Measurements from ENCODE around the gene SLC37A3. TPM values are rescaled to one million over a fixed set of nuclear protein-coding genes. Genes with fewer than 3 reads are reported as not detected.

Gene SLC37A3
- total and polyA plus RNA-seq, 2 donors (not counting 1 experiment from before 2014, with no cell fraction given) = 53.5 to 81.7 TPM

GRCh38 chr7:140300243-140301136 is 97.8 kb downstream of the SLC37A3 start:
- TF ChIP-seq EZH2 (IDR thresholded peaks at IDR 0.05; ENCODE audit: low read length, missing control alignments) (no peak), CTCF (conservative IDR thresholded peaks at IDR 0.05 in 1 of 2, IDR thresholded peaks at IDR 0.05 in 1 of 2; ENCODE audit: low read depth in 1 of 2, low read length in 2 of 2) (no peak)
- no peak overlapping the region for H2AFZ ChIP-seq (ENCODE audit: low read length)
- no peaks in the 10 kb centered on the region for H3K27me3 ChIP-seq (ENCODE audit: control insufficient read depth, insufficient read depth, low read length)
- no peaks in the 10 kb centered on the region for H3K36me3 ChIP-seq (ENCODE audit: control insufficient read depth, insufficient read depth, low read length)
- H3K9me3 ChIP-seq (ENCODE audit: control insufficient read depth, insufficient read depth, low read depth, low read length) = no peaks in the 10 kb centered on the region
- DNase-seq (ENCODE audit: low read depth in 2 of 2) = no peak
- H3K4me2 ChIP-seq (ENCODE audit: extremely low read depth, insufficient read depth, low read length) = no peak overlapping the region
- H4K20me1 ChIP-seq (ENCODE audit: control insufficient read depth, extremely low read depth, insufficient read depth, low read length) = no peaks in the 10 kb centered on the region
- H3K4me3 ChIP-seq (replicated peaks in 1 of 4; ENCODE audit: control extremely low read depth in 1 of 4, insufficient read depth in 1 of 4, low read depth in 3 of 4, low read length in 4 of 4) = no peak overlapping the region
- H3K4me1 ChIP-seq (ENCODE audit: control insufficient read depth, extremely low read depth, insufficient read depth, low read length) = no peaks in the 10 kb centered on the region
- H3K9ac ChIP-seq (ENCODE audit: insufficient read depth, low read length) = no peak overlapping the region
- no peak overlapping the region for H3K27ac ChIP-seq (ENCODE audit: insufficient read depth, low read length)
- no peaks in the 10 kb centered on the region for H3K79me2 ChIP-seq (ENCODE audit: control insufficient read depth, insufficient read depth, low read length)

GRCh38 chr7:140298213-140298612 is 100.1 kb downstream of the SLC37A3 start:
- H3K36me3 ChIP-seq (ENCODE audit: control insufficient read depth, insufficient read depth, low read length) = no peaks in the 10 kb centered on the region
- H4K20me1 ChIP-seq (ENCODE audit: control insufficient read depth, extremely low read depth, insufficient read depth, low read length) = no peaks in the 10 kb centered on the region
- no peaks in the 10 kb centered on the region for H3K79me2 ChIP-seq (ENCODE audit: control insufficient read depth, insufficient read depth, low read length)
- no peak overlapping the region for H3K27ac ChIP-seq (ENCODE audit: insufficient read depth, low read length)
- H3K27me3 ChIP-seq (ENCODE audit: control insufficient read depth, insufficient read depth, low read length) = no peaks in the 10 kb centered on the region
- H3K4me3 ChIP-seq (replicated peaks in 1 of 4; ENCODE audit: control extremely low read depth in 1 of 4, insufficient read depth in 1 of 4, low read depth in 3 of 4, low read length in 4 of 4) = no peak overlapping the region
- H3K9me3 ChIP-seq (ENCODE audit: control insufficient read depth, insufficient read depth, low read depth, low read length) = no peaks in the 10 kb centered on the region
- TF ChIP-seq CTCF (conservative IDR thresholded peaks at IDR 0.05 in 1 of 2, IDR thresholded peaks at IDR 0.05 in 1 of 2; ENCODE audit: low read depth in 1 of 2, low read length in 2 of 2) = no peak
- H2AFZ ChIP-seq (ENCODE audit: low read length) = no peak overlapping the region
- no peak overlapping the region for H3K9ac ChIP-seq (ENCODE audit: insufficient read depth, low read length)
- DNase-seq (ENCODE audit: low read depth in 2 of 2) = no peak
- H3K4me1 ChIP-seq (ENCODE audit: control insufficient read depth, extremely low read depth, insufficient read depth, low read length) = no peaks in the 10 kb centered on the region
- no peak overlapping the region for H3K4me2 ChIP-seq (ENCODE audit: extremely low read depth, insufficient read depth, low read length)

GRCh38 chr7:140297192-140297591 is 101.1 kb downstream of the SLC37A3 start:
- Histone ChIP-seq H3K27me3 (ENCODE audit: control insufficient read depth, insufficient read depth, low read length) (no peaks in the 10 kb centered on the region), H4K20me1 (ENCODE audit: control insufficient read depth, extremely low read depth, insufficient read depth, low read length) (no peaks in the 10 kb centered on the region), H3K79me2 (ENCODE audit: control insufficient read depth, insufficient read depth, low read length) (no peaks in the 10 kb centered on the region), H3K4me2 (ENCODE audit: extremely low read depth, insufficient read depth, low read length) (no peak overlapping the region), H3K4me3 (replicated peaks in 1 of 4; ENCODE audit: control extremely low read depth in 1 of 4, insufficient read depth in 1 of 4, low read depth in 3 of 4, low read length in 4 of 4) (no peak overlapping the region), H3K27ac (ENCODE audit: insufficient read depth, low read length) (no peak overlapping the region), H3K4me1 (ENCODE audit: control insufficient read depth, extremely low read depth, insufficient read depth, low read length) (no peaks in the 10 kb centered on the region), H3K36me3 (ENCODE audit: control insufficient read depth, insufficient read depth, low read length) (no peaks in the 10 kb centered on the region), H2AFZ (ENCODE audit: low read length) (no peak overlapping the region), H3K9me3 (ENCODE audit: control insufficient read depth, insufficient read depth, low read depth, low read length) (no peaks in the 10 kb centered on the region), H3K9ac (ENCODE audit: insufficient read depth, low read length) (no peak overlapping the region)
- no peak for DNase-seq (ENCODE audit: low read depth in 2 of 2)
- TF ChIP-seq CTCF (conservative IDR thresholded peaks at IDR 0.05 in 1 of 2, IDR thresholded peaks at IDR 0.05 in 1 of 2; ENCODE audit: low read depth in 1 of 2, low read length in 2 of 2) = no peak
- TF ChIP-seq EZH2 (IDR thresholded peaks at IDR 0.05; ENCODE audit: low read length, missing control alignments) = no peak
